ENCODE results near the gene ZNF581. TPM values are rescaled to one million over a fixed set of nuclear protein-coding genes. Genes with fewer than 3 reads are reported as not detected.

The ZNF581 gene
- total RNA-seq, 4 donors from 2014 or later = 16.3 to 27.1 (median 20.2) TPM

DNA sequence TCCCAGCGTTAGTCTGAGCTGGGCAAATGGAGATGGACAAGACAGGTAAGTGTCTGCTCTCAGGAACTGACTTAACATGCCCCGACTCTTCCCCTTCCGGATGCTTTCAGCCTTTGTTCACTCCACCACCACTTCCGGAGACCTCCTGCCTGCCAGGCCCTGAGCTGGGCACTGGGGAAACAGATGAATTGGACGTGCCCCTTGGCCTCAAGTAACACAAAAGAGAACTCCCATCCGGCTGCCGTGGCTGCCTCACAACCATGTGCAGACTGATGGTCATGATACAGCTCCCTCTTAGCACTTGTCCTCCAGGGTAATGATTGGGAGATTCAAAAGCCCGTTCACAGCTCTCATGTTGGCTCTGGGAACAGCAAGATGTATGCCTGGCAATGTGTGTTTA is 26.0 kb upstream of the ZNF581 start:
- no peak overlapping the region for H3K4me3 ChIP-seq
- DNase-seq (ENCODE audit: low spot score in 2 of 2) = no peak
- no peaks in the 10 kb centered on the region for H3K27me3 ChIP-seq
- 93% methylated on average over 8 of the region's 8 CpGs for WGBS
- peaks cover 2% of the 10 kb centered on the region for H3K4me1 ChIP-seq
- H3K36me3 ChIP-seq = peaks cover 58% of the 10 kb centered on the region
- H3K9me3 ChIP-seq = no peaks in the 10 kb centered on the region
- TF ChIP-seq CTCF (IDR thresholded peaks at IDR 0.05) (no peak), EP300 (IDR thresholded peaks at IDR 0.05) (no peak), POLR2A (IDR thresholded peaks at IDR 0.05) (no peak), POLR2AphosphoS5 (IDR thresholded peaks at IDR 0.05) (no peak)
- H3K27ac ChIP-seq = no peak overlapping the region

DNA sequence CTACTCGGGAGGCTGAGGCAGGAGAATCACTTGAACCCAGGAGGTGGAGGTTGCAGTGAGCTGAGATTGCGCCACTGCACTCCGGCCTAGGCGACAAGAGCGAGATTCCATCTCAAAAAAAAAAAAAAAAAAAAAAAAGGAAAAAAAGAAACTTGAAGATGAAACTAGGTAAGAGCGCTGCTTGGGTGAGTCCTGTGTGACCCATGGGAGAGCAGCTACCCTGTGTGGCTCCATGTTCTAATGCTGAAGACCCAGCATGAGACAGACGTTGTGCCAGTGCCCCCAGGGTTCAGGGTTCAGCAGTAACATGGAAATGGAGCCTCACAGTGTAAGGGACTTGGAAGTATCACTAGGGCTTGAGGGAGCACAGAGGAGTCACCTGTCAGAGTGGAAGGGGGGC is 25.0 kb upstream of the ZNF581 start:
- DNase-seq (ENCODE audit: low spot score in 2 of 2) = no peak
- H3K9me3 ChIP-seq = no peaks in the 10 kb centered on the region
- peaks cover 2% of the 10 kb centered on the region for H3K4me1 ChIP-seq
- H3K36me3 ChIP-seq = peaks cover 59% of the 10 kb centered on the region
- no peak overlapping the region for H3K4me3 ChIP-seq
- no peaks in the 10 kb centered on the region for H3K27me3 ChIP-seq
- H3K27ac ChIP-seq = no peak overlapping the region
- TF ChIP-seq EP300 (IDR thresholded peaks at IDR 0.05) = no peak
- no peak for TF ChIP-seq POLR2A (IDR thresholded peaks at IDR 0.05)
- TF ChIP-seq CTCF (IDR thresholded peaks at IDR 0.05) = no peak
- no peak for TF ChIP-seq POLR2AphosphoS5 (IDR thresholded peaks at IDR 0.05)
- WGBS = 85% methylated on average over 7 of the region's 7 CpGs

- no peak overlapping the region for H3K27ac ChIP-seq
These were observed 24.2 kb upstream of the ZNF581 start for GRCh38 chr19:55619286-55619685.

GRCh38 chr19:55620410-55621204 is 22.8 kb upstream of the ZNF581 start:
- Histone ChIP-seq H3K27ac (no peak overlapping the region), H3K4me3 (no peak overlapping the region), H3K4me1 (peaks cover 16% of the 10 kb centered on the region), H3K27me3 (no peaks in the 10 kb centered on the region), H3K36me3 (peaks cover 37% of the 10 kb centered on the region), H3K9me3 (no peaks in the 10 kb centered on the region)
- 87% methylated on average over 12 of the region's 12 CpGs for WGBS
- TF ChIP-seq POLR2A (IDR thresholded peaks at IDR 0.05) (no peak), POLR2AphosphoS5 (IDR thresholded peaks at IDR 0.05) (no peak), CTCF (IDR thresholded peaks at IDR 0.05) (no peak)
- DNase-seq (ENCODE audit: low spot score in 2 of 2) = no peak

More at GRCh38 chr19:55619286-55619685, 24.2 kb upstream of the ZNF581 start:
- no peak for TF ChIP-seq CTCF (IDR thresholded peaks at IDR 0.05)
- TF ChIP-seq POLR2A (IDR thresholded peaks at IDR 0.05) = no peak
- no peak for TF ChIP-seq POLR2AphosphoS5 (IDR thresholded peaks at IDR 0.05)
- no peak for TF ChIP-seq EP300 (IDR thresholded peaks at IDR 0.05)
- Histone ChIP-seq H3K36me3 (peaks cover 50% of the 10 kb centered on the region), H3K4me1 (peaks cover 9% of the 10 kb centered on the region), H3K9me3 (no peaks in the 10 kb centered on the region), H3K27me3 (no peaks in the 10 kb centered on the region), H3K4me3 (no peak overlapping the region)
- no peak for DNase-seq (ENCODE audit: low spot score in 2 of 2)
- WGBS = 80% methylated on average over 3 of the region's 3 CpGs

- no peaks in the 10 kb centered on the region for H3K27me3 ChIP-seq
- no peaks in the 10 kb centered on the region for H3K9me3 ChIP-seq
- DNase-seq (ENCODE audit: low spot score in 2 of 2) = peak in 1 of 2 donors; percentile 68
- peaks cover 31% of the 10 kb centered on the region for H3K36me3 ChIP-seq
- WGBS = 77% methylated on average over 4 of the region's 9 CpGs
- H3K27ac ChIP-seq = no peak overlapping the region
- TF ChIP-seq EP300 (IDR thresholded peaks at IDR 0.05) = no peak
- TF ChIP-seq POLR2A (IDR thresholded peaks at IDR 0.05) = no peak
- no peak for TF ChIP-seq POLR2AphosphoS5 (IDR thresholded peaks at IDR 0.05)
- TF ChIP-seq CTCF (IDR thresholded peaks at IDR 0.05) = no peak
- peaks cover 16% of the 10 kb centered on the region for H3K4me1 ChIP-seq
- no peak overlapping the region for H3K4me3 ChIP-seq
These were observed 22.2 kb upstream of the ZNF581 start for GRCh38 chr19:55621205-55621672.

Data from suprapubic skin (tissue), 4 donors.